KMS-11 (cell line): ENCODE measurements around the gene XRCC1.

Experiments used
- H2AFZ ChIP-seq: fragments of 200-600 bp; sonication (generic); 2 replicates; pipeline ENCODE4 v1.6.1; 2016; ENCODE audit warnings: antibody characterized with exemption, mixed run types, low read depth
- H3K27ac ChIP-seq: fragments of 200-600 bp; sonication (generic); 2 replicates; pipeline ENCODE4 v1.6.1; 2016; ENCODE audit warnings: mild to moderate bottlenecking, mixed run types
- H3K27me3 ChIP-seq: fragments of 200-600 bp; sonication (generic); 2 replicates; pipeline ENCODE4 v1.6.1; 2017; ENCODE audit warnings: mild to moderate bottlenecking, low read depth, mixed run types, moderate library complexity; ENCODE audit not compliant: insufficient read depth
- H3K36me3 ChIP-seq: fragments of 200-600 bp; sonication (generic); 2 replicates; pipeline ENCODE4 v1.6.1; 2017; ENCODE audit warnings: mild to moderate bottlenecking, mixed run types; ENCODE audit not compliant: insufficient read depth
- H3K4me1 ChIP-seq: fragments of 200-600 bp; sonication (generic); 2 replicates; pipeline ENCODE4 v1.6.1; 2016; ENCODE audit warnings: mild to moderate bottlenecking, low read depth, mixed run types; ENCODE audit not compliant: poor library complexity, severe bottlenecking
- H3K4me2 ChIP-seq: fragments of 200-600 bp; sonication (generic); 2 replicates; pipeline ENCODE4 v1.7.0; 2016; ENCODE audit warnings: mild to moderate bottlenecking, mixed run types
- H3K4me3 ChIP-seq: fragments of 200-600 bp; sonication (generic); IDR thresholded peaks from 2 replicates; pipeline ENCODE4 v1.6.1; 2017; ENCODE audit warnings: low read depth, low read length, mixed read lengths; ENCODE audit not compliant: insufficient read depth
- H3K79me2 ChIP-seq: fragments of 200-600 bp; sonication (generic); 2 replicates; pipeline ENCODE4 v1.6.1; 2016; ENCODE audit warnings: low read depth, mixed run types; ENCODE audit not compliant: insufficient read depth
- H3K9ac ChIP-seq: fragments of 200-600 bp; sonication (generic); 2 replicates; pipeline ENCODE4 v1.6.1; 2016; ENCODE audit warnings: mild to moderate bottlenecking, mixed run types
- H4K20me1 ChIP-seq: fragments of 200-600 bp; sonication (generic); 2 replicates; pipeline ENCODE4 v1.6.1; 2016; ENCODE audit warnings: mild to moderate bottlenecking, mixed run types; ENCODE audit not compliant: insufficient read depth
- TF ChIP-seq, protein P1 (sequence below): fragments of 200-600 bp; sonication (generic); conservative IDR thresholded peaks from 2 replicates; pipeline ENCODE4 v1.6.1; 2017; ENCODE audit warnings: low read depth, mild to moderate bottlenecking, antibody characterized with exemption, low read length, moderate library complexity, mixed read lengths

Gene XRCC1

DNA sequence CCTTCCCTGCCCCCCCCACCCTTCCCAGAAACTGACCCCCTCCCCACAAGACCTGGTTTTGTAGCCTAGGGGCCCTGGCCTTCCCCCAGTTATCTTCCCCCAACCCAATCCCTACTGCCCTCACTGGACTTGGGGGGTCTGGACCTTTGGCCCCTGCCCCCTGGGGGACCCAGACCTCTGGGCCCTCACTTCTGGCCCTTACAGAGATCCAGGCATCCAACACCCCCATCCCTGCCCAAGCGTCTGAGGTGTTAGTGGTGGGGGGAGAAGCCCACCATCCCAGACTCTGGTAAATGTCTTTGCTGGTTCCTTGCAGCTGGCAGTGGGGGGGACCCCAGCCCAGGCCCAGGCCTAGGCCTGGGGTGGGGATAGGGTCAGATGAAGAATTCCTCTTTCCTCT is 47.6 kb upstream of the XRCC1 start:
- Histone ChIP-seq H3K4me2 (no peak overlapping the region), H3K27me3 (no peaks in the 10 kb centered on the region), H3K4me1 (peaks cover 16% of the 10 kb centered on the region), H3K4me3 (no peak overlapping the region), H2AFZ (no peak overlapping the region), H3K27ac (no peak overlapping the region), H3K36me3 (no peaks in the 10 kb centered on the region), H3K79me2 (peaks cover 8% of the 10 kb centered on the region; the same call in 1 of the 2 replicates), H3K9ac (no peak overlapping the region), H4K20me1 (no peaks in the 10 kb centered on the region)
- TF ChIP-seq, protein P1, sequence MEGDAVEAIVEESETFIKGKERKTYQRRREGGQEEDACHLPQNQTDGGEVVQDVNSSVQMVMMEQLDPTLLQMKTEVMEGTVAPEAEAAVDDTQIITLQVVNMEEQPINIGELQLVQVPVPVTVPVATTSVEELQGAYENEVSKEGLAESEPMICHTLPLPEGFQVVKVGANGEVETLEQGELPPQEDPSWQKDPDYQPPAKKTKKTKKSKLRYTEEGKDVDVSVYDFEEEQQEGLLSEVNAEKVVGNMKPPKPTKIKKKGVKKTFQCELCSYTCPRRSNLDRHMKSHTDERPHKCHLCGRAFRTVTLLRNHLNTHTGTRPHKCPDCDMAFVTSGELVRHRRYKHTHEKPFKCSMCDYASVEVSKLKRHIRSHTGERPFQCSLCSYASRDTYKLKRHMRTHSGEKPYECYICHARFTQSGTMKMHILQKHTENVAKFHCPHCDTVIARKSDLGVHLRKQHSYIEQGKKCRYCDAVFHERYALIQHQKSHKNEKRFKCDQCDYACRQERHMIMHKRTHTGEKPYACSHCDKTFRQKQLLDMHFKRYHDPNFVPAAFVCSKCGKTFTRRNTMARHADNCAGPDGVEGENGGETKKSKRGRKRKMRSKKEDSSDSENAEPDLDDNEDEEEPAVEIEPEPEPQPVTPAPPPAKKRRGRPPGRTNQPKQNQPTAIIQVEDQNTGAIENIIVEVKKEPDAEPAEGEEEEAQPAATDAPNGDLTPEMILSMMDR: no peak

DNA sequence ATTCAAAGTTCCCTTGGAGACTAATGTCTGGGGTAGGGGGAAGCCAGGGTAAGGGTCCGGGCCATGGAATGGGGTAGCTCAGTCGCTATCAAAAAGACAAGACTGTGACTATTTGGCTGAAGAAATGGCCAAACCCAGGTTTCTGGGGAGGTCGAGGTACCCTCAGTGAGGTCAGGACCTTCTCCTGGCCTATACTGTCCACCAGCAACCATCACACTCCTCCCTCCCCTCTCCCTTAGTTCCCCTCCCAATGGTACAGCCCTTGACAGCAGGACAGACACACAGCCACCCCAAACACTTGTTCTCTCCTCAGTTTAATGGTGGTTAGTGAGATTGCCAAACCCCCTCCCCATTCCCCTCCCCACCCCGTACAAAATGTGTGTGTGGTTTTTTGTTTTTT is 46.7 kb upstream of the XRCC1 start:
- TF ChIP-seq, protein P1: no peak
- peaks cover 16% of the 10 kb centered on the region for H3K4me1 ChIP-seq

DNA sequence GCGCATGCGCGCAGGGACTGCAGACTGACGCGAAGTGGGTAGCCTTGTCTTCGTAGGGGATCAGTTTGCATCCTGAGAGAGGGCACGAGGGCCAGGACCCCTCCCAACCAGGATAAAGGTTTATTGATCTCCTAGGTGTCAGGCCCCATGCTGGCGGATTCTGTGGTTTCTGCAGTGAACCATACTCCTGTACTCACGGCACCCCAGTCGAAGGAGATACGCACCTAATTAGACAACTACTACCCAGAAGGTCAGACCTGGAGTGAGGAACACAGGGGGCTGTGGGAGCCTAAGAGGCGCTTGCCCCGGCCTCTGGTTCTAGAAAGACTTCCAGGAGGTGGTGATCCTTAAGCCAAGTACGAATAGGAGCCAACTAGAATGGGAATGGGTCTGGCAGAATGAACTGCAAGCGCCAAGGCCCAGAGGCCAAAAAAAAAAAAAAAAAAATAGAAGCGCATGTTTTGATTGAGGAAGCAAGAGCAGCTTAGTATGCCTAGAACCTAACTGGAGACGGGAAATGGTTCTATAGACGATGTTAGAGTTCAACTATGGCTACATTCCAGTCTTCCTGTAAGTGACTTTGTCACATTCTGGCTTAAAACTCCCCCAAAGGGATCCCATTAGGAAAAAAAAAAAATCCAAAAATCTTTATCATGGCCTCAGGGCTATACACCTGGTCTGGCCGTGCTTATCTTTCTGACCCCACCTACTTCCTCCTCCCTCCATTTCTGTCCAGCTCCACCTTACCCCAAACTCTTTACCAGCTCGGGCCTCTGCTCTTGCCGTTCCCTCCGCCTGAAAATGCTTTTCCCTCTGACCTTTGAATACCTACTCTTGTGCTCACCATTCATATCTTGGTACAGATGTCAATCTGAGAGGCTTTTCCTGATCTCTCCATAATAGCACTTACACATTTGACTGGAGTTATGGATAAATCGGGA is 45.0 kb upstream of the XRCC1 start:
- Histone ChIP-seq H3K36me3 (no peaks in the 10 kb centered on the region), H2AFZ (peak overlapping the region; percentile 78), H3K4me2 (peak overlapping the region; percentile 69), H3K27me3 (no peaks in the 10 kb centered on the region), H3K4me3 (no peak overlapping the region), H4K20me1 (no peaks in the 10 kb centered on the region), H3K9ac (peak overlapping the region; percentile 70; the same call in 1 of the 2 replicates), H3K4me1 (peaks cover 16% of the 10 kb centered on the region), H3K79me2 (peaks cover 13% of the 10 kb centered on the region; the same call in 1 of the 2 replicates), H3K27ac (peak overlapping the region; percentile 76; the same call in 1 of the 2 replicates)
- TF ChIP-seq, protein P1: no peak

More for the DNA sequence above, 46.7 kb upstream of the XRCC1 start:
- H3K4me2 ChIP-seq: no peak overlapping the region
- no peaks in the 10 kb centered on the region for H3K27me3 ChIP-seq
- peaks cover 13% of the 10 kb centered on the region; the same call in 1 of the 2 replicates for H3K79me2 ChIP-seq
- H3K9ac ChIP-seq: no peak overlapping the region
- no peaks in the 10 kb centered on the region for H4K20me1 ChIP-seq
- no peaks in the 10 kb centered on the region for H3K36me3 ChIP-seq
- no peak overlapping the region for H3K27ac ChIP-seq
- no peak overlapping the region for H3K4me3 ChIP-seq
- no peak overlapping the region for H2AFZ ChIP-seq

DNA sequence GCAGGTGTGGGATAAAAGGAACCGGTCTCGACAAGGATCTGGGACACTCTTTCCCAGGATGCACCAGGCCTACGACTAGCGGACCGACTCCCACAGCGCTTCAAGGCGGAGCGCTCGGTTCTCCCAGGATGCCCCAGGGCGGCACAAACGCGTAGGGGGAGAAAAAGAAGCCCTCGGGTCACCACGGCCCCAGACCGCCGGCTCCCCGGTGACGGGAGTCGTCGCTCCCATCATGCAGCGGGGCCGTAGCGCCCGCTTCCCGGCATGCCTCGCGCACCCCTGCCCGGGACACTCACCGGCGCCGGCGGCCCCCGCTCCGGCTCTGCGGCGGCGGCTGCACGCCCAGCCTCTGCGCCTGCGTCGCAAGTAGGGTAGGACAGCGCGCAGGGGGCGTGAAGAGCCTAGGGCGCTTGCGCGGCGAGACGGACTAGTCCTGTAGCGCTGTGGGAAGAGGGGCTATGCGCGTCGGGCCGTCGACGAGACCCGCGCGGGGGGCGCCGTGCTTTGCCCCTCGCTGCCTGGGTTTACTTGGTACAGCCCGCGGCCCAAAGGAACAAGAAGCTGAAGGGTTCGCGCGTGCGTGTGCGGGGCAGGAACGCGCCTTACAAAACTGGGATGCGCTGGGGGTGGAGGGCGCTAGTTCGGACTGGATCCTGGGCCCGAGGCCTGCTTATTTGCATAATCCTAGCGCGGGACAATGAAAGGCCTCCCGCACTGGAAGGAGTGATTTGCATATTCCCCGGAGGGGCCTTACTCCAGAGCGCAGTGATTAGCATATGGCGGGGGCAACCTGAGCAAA is 44.1 kb upstream of the XRCC1 start, which contains the start of gene ZNF428:
Gene ZNF428, minus strand, starts transcription at position 368 of the 799 bp plus-strand sequence. CDS start 5,325 bp downstream, outside the sequence.
- Histone ChIP-seq H3K36me3 (no peaks in the 10 kb centered on the region), H3K27ac (peak within 1 kb of the TSS; percentile 76), H4K20me1 (no peaks in the 10 kb centered on the region), H3K9ac (peak within 1 kb of the TSS; percentile 70), H3K4me1 (peaks cover 13% of the 10 kb centered on the region), H3K27me3 (no peaks in the 10 kb centered on the region), H3K4me3 (no peak within 1 kb of the TSS), H3K79me2 (peaks cover 13% of the 10 kb centered on the region; the same call in 1 of the 2 replicates), H3K4me2 (peak within 1 kb of the TSS; percentile 76), H2AFZ (peak within 1 kb of the TSS; percentile 78)
- TF ChIP-seq, protein P1: no peak
